SK-N-SH (cell line): ENCODE measurements around the gene SND1. TPM values are rescaled to one million over a fixed set of nuclear protein-coding genes. Genes with fewer than 3 reads are reported as not detected.
A peak's percentile ranks its signal among the peaks of the same experiment; 100 is the strongest.

Experiments
- CTCF ChIA-PET: fragments of 300-600, 350-600 bp; formaldehyde crosslinking; extraction: SDS; loops from one replicate; lab custom pipeline; 2021; lab: Yijun Ruan, JAX
- POLR2A ChIA-PET: fragments of 350-600 bp; sonication (Branson Sonifier 250); formaldehyde crosslinking; extraction: SDS; loops from one replicate; lab custom pipeline; 2020; ENCODE audit warnings: antibody characterized with exemption, inconsistent platforms; lab: Yijun Ruan, JAX
- DNase-seq: peaks from one replicate; pipeline ENCODE4 v3.0.0; 2012
- H2AFZ ChIP-seq: fragments of 200-600 bp; sonication (generic); 2 replicates; pipeline ENCODE4 v1.8.1; 2016; ENCODE audit warnings: antibody characterized with exemption, mild to moderate bottlenecking, low read depth
- H3F3A ChIP-seq: fragments of 200-600 bp; sonication (generic); replicated peaks from 2 replicates; pipeline ENCODE3; 2016; ENCODE audit warnings: antibody characterized with exemption, mild to moderate bottlenecking; ENCODE audit not compliant: insufficient read depth
- H3K27ac ChIP-seq, 2 experiments: fragments of 200-500 bp in 1 of 2; fragments of 200-600 bp in 1 of 2; sonication (Bioruptor generic) in 1 of 2; sonication (generic), shearing (Covaris generic) in 1 of 2; 2 replicates each; pipeline versions ENCODE4 v1.5.1 to v1.6.1; 2014 to 2016; ENCODE audit warnings: low read depth in 2 of 2, inconsistent platforms in 1 of 2, low read length in 1 of 2, mild to moderate bottlenecking in 1 of 2, mixed read lengths in 1 of 2
- H3K27me3 ChIP-seq: fragments of 200-600 bp; sonication (generic), shearing (Covaris generic); 2 replicates; pipeline ENCODE4 v1.6.1; 2016; ENCODE audit warnings: mixed run types; ENCODE audit not compliant: insufficient read depth
- H3K36me3 ChIP-seq, 2 experiments: fragments of 200-500 bp in 1 of 2; fragments of 200-600 bp in 1 of 2; sonication (Bioruptor generic) in 1 of 2; sonication (generic) in 1 of 2; replicated peaks in 1 of 2; 2 replicates each; pipeline versions ENCODE3 to v1.5.1; 2014 to 2016; ENCODE audit warnings: low read length in 1 of 2, mild to moderate bottlenecking in 1 of 2; ENCODE audit not compliant: insufficient read depth in 2 of 2, control insufficient read depth in 1 of 2
- H3K4me1 ChIP-seq, 2 experiments: fragments of 200-500 bp in 1 of 2; fragments of 200-600 bp in 1 of 2; sonication (Bioruptor generic) in 1 of 2; sonication (generic), shearing (Covaris generic) in 1 of 2; 2 replicates each; pipeline versions ENCODE4 v1.5.1 to v1.6.1; 2014 to 2016; ENCODE audit warnings: low read depth in 1 of 2, low read length in 1 of 2, mixed run types in 1 of 2; ENCODE audit not compliant: insufficient read depth in 2 of 2, control insufficient read depth in 1 of 2
- H3K4me2 ChIP-seq: fragments of 200-600 bp; sonication (generic), shearing (Covaris generic); 2 replicates; pipeline ENCODE4 v1.6.1; 2017; ENCODE audit warnings: mixed run types
- H3K4me3 ChIP-seq, 2 experiments: fragments of 200-500 bp in 1 of 2; fragments of 200-600 bp in 1 of 2; sonication (Bioruptor generic) in 1 of 2; sonication (generic), shearing (Covaris generic) in 1 of 2; 2 replicates each; pipeline versions ENCODE4 v1.5.1 to v1.8.1; 2014 to 2016; ENCODE audit warnings: low read depth in 2 of 2, inconsistent platforms in 1 of 2, low read length in 1 of 2, mild to moderate bottlenecking in 1 of 2, mixed read lengths in 1 of 2, moderate library complexity in 1 of 2
- H3K79me2 ChIP-seq: fragments of 200-600 bp; sonication (generic); 2 replicates; pipeline ENCODE4 v1.8.1; 2017; ENCODE audit warnings: mild to moderate bottlenecking; ENCODE audit not compliant: insufficient read depth
- H3K9ac ChIP-seq: fragments of 200-600 bp; sonication (generic); 2 replicates; pipeline ENCODE4 v1.6.1; 2017; ENCODE audit warnings: mixed run types
- H3K9me2 ChIP-seq: fragments of 200-600 bp; sonication (generic); 2 replicates; pipeline ENCODE4 v1.6.1; 2017; ENCODE audit warnings: mixed run types
- H3K9me3 ChIP-seq: fragments of 200-600 bp; sonication (generic); 2 replicates; pipeline ENCODE4 v1.6.1; 2017; ENCODE audit warnings: mixed run types, mild to moderate bottlenecking, moderate library complexity
- H4K20me1 ChIP-seq: fragments of 200-600 bp; sonication (generic); 2 replicates; pipeline ENCODE4 v1.6.1; 2017; ENCODE audit warnings: mild to moderate bottlenecking, mixed run types; ENCODE audit not compliant: insufficient read depth
- CTCF ChIP-seq: fragments of 200-600 bp; sonication (generic); IDR thresholded peaks from 2 replicates; pipeline ENCODE4 v1.6.1; 2017; ENCODE audit warnings: antibody characterized with exemption, mild to moderate bottlenecking, moderate library complexity
- EZH2phosphoT487 ChIP-seq: fragments of 200-600 bp; sonication (generic); IDR thresholded peaks from 2 replicates; pipeline ENCODE4 v1.6.1; 2017; ENCODE audit warnings: low read depth, mixed run types, mild to moderate bottlenecking, antibody characterized with exemption, moderate library complexity, borderline replicate concordance
- FOXJ3 ChIP-seq: sonication (generic); formaldehyde crosslinking; IDR thresholded peaks from 2 replicates; pipeline ENCODE4 v1.5.1; 2020; ENCODE audit warnings: mild to moderate bottlenecking, missing genetic modification reagents
- GATA2 ChIP-seq: sonication (generic); formaldehyde crosslinking; IDR thresholded peaks from 2 replicates; pipeline ENCODE4 v1.5.0; 2020; ENCODE audit warnings: mild to moderate bottlenecking, missing genetic modification reagents
- MXI1 ChIP-seq: IDR thresholded peaks from 2 replicates; pipeline ENCODE4 v1.6.1; 2012; ENCODE audit warnings: mild to moderate bottlenecking, low read depth, low read length, improper control_type of control experiment
- NFIC ChIP-seq: IDR thresholded peaks from 2 replicates; pipeline ENCODE4 v1.4.0; 2012; ENCODE audit warnings: borderline replicate concordance
- NRF1 ChIP-seq: IDR thresholded peaks from 2 replicates; pipeline ENCODE4 v1.6.1; 2012; ENCODE audit warnings: low read depth, mild to moderate bottlenecking, low read length
- RAD21 ChIP-seq: IDR thresholded peaks from 2 replicates; pipeline ENCODE4 v1.6.1; 2012; ENCODE audit warnings: mild to moderate bottlenecking, low read length
- REST ChIP-seq: IDR thresholded peaks from 2 replicates; pipeline ENCODE4 v1.6.1; 2012; ENCODE audit warnings: mild to moderate bottlenecking, low read depth, low read length, moderate library complexity
- RXRA ChIP-seq: IDR thresholded peaks from 2 replicates; pipeline ENCODE4 v1.4.0; 2012; ENCODE audit warnings: low read depth, mild to moderate bottlenecking, borderline replicate concordance
- USF2 ChIP-seq: fragments of 150-350 bp; IDR thresholded peaks from 2 replicates; pipeline ENCODE4 v1.6.1; 2017; ENCODE audit warnings: antibody characterized with exemption, low read length, low read depth, borderline replicate concordance
- ZBTB33 ChIP-seq: IDR thresholded peaks from 2 replicates; pipeline ENCODE4 v1.4.0; 2012; ENCODE audit warnings: low read depth, borderline replicate concordance
- WGBS: methylation state at CpG from one replicate; pipeline ENCODE4 v1.1.6; 2017; ENCODE audit warnings: low lambda C conversion rate; 5-methylcytosine and 5-hydroxymethylcytosine counted together
- polyA plus RNA-seq, 3 experiments: library from polyadenylated mRNA; depleted of rRNA; stranded (reverse); fragments of >200 nt; gene quantifications; 2 replicates each; pipeline ENCODE4 v1.2.3, GENCODE V29; 2012

SND1 gene
- polyA plus RNA-seq, 1 of the 3 experiments (the other 2 are of a cell fraction): 165 TPM

- H3K79me2 ChIP-seq: peaks cover 20% of the 10 kb centered on the region; the same call in 1 of the 2 replicates
- DNase-seq: no peak
- H3F3A ChIP-seq: peaks cover 3% of the 10 kb centered on the region
- H3K9me3 ChIP-seq: no peaks in the 10 kb centered on the region
- H3K4me3 ChIP-seq: no peak overlapping the region
- H3K4me2 ChIP-seq: no peak overlapping the region
- ChIA-PET POLR2A (no interaction called here), CTCF (interaction anchor here (1.0 to 1.6 kb wide), 5 partner anchors 8 to 317 kb away, joined by 3 to 6 read pairs (median 3); no protein-coding TSS in a partner anchor)
- TF ChIP-seq ZBTB33 (no peak), NRF1 (no peak), NFIC (no peak), REST (no peak), MXI1 (no peak), EZH2phosphoT487 (no peak), USF2 (no peak), RAD21 (no peak), RXRA (no peak), GATA2 (CRISPR knock-in tag) (no peak), FOXJ3 (CRISPR knock-in tag) (no peak), CTCF (no peak)
- no peaks in the 10 kb centered on the region for H3K27me3 ChIP-seq
- H3K9ac ChIP-seq: no peak overlapping the region
- 89% methylated on average over 9 of the region's 9 CpGs for WGBS
- no peaks in the 10 kb centered on the region for H3K9me2 ChIP-seq
- H3K4me1 ChIP-seq: peaks cover 15 to 25% of the 10 kb centered on the region in 2 experiments; a peak in 3 of 4 replicates
- peaks cover 14% of the 10 kb centered on the region for H4K20me1 ChIP-seq
- peaks cover 50% of the 10 kb centered on the region in 2 experiments for H3K36me3 ChIP-seq
- H3K27ac ChIP-seq: peak overlapping the region in 1 of 2 experiments; percentile 80; a peak in 2 of 4 replicates
- H2AFZ ChIP-seq: no peak overlapping the region
Measured at GRCh38 chr7:127892488-127893314, 240.7 kb downstream of the SND1 start.
